Measurements from ENCODE around the gene MCF2L2. TPM values are rescaled to one million over a fixed set of nuclear protein-coding genes. Genes with fewer than 3 reads are reported as not detected.

Gene MCF2L2
- total and polyA plus RNA-seq, 3 donors from 2014 or later: 6.8 to 24.2 (median 14.6) TPM

DNA sequence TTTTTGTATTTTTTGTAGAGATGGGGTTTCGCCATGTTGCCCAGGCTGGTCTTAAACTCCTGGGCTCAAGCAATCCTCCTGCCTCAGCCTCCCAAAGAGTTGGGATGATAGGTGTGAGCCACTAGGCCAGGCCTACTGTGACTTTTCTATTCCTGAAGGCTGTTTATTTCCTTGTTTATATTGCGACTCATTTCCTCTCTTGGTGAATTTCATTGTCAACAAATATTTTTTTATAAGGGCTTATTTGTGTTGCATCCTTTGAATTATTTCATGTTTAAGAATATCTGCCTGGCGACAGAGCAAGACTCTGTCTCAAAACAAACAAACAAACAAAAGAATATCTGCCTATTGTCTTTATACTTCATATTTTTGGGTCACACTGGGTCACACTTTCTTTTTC, 299.7 kb downstream of the MCF2L2 start:
- intact Hi-C loops (cut with DNase I; ENCODE audit: low total_unique reads): no loop called here

More for the DNA sequence above, 299.7 kb downstream of the MCF2L2 start:
- no peak overlapping the region for H3K27ac ChIP-seq
- H3K9me3 ChIP-seq: no peaks in the 10 kb centered on the region
- no peak for TF ChIP-seq POLR2A (IDR thresholded peaks at IDR 0.05)
- no peak for TF ChIP-seq CTCF (IDR thresholded peaks at IDR 0.05)
- no peak overlapping the region for H3K4me3 ChIP-seq
- no peaks in the 10 kb centered on the region for H3K27me3 ChIP-seq
- DNase-seq: no peak
- WGBS, 2 donors: 90 to 97% methylated on average over 3 of the region's 3 CpGs
- no peaks in the 10 kb centered on the region for H3K4me1 ChIP-seq
- H3K36me3 ChIP-seq (ENCODE audit: low read depth, missing control alignments): no peaks in the 10 kb centered on the region

Small RNA genes lying within 50 kb of the gene (small RNA-seq; reads per million reads assigned to genes)
- gene RF00092: 0 reads per million in 2 donors
- gene RF00394: 0 reads per million in 2 donors
- 0 reads per million in 2 donors for gene RF01241
- gene RNA5SP151: 0 reads per million in 2 donors
- gene SNORA63D: 11.8 to 14.3 reads per million in 2 donors

Other genes starting within 250 kb of the MCF2L2 start
- 1 to 10 TPM; 5.9 to 6.3 TPM for gene B3GNT5, start 175.4 kb downstream of the MCF2L2 start, total RNA-seq
- gene B3GNT5, start 175.4 kb downstream of the MCF2L2 start, polyA plus RNA-seq (ENCODE audit: insufficient read depth, low read depth, low replicate concordance): 18.3 TPM
- 1 to 10 TPM in 1 of 2 donors, under 1 TPM in 1; 0.55 to 1.5 TPM for gene KLHL6, start 127.1 kb upstream of the MCF2L2 start, total RNA-seq
- gene KLHL6, start 127.1 kb upstream of the MCF2L2 start, polyA plus RNA-seq (ENCODE audit: insufficient read depth, low read depth, low replicate concordance): 1.4 TPM
- gene KLHL24, start 207.0 kb upstream of the MCF2L2 start, total RNA-seq: 10 to 100 TPM; 44.6 to 56.5 TPM
- 17.1 TPM for gene KLHL24, start 207.0 kb upstream of the MCF2L2 start, polyA plus RNA-seq (ENCODE audit: insufficient read depth, low read depth, low replicate concordance)